Spleen (tissue), 11 donors: ENCODE results near the gene GOLIM4. TPM values are rescaled to one million over a fixed set of nuclear protein-coding genes. Genes with fewer than 3 reads are reported as not detected.
"Not testable (repeated sequence)": the region's sequence is repeated elsewhere in the genome, so short reads cannot be mapped to it uniquely, and the experiment has no call there.

Source experiments
- DNase-seq: peaks from one replicate; pipeline ENCODE4 v3.0.0-alpha.2; 2020
- H3K27ac ChIP-seq, 8 donors: fragments of 200-600 bp; sonication (generic) in 7 of 8; 1 replicate in 4 of 8; 2 replicates in 4 of 8; pipeline versions ENCODE4 v1.5.0 to v1.8.0; 2016 to 2021; ENCODE audit warnings: inconsistent platforms in 4 of 8, mild to moderate bottlenecking in 4 of 8, moderate library complexity in 1 of 8
- H3K27me3 ChIP-seq, 7 donors: fragments of 200-600 bp; sonication (generic) in 6 of 7; replicated peaks in 1 of 7; 1 replicate in 4 of 7; 2 replicates in 3 of 7; pipeline versions ENCODE4 v1.5.0 to v1.8.0; 2016 to 2021; ENCODE audit warnings: inconsistent platforms in 3 of 7, mild to moderate bottlenecking in 1 of 7
- H3K36me3 ChIP-seq, 6 donors: fragments of 200-600 bp; sonication (generic) in 5 of 6; 1 replicate in 4 of 6; 2 replicates in 2 of 6; pipeline versions ENCODE4 v1.5.0 to v1.8.0; 2016 to 2021; ENCODE audit warnings: inconsistent platforms in 2 of 6
- H3K4me1 ChIP-seq, 6 donors: fragments of 200-600 bp; sonication (generic) in 5 of 6; 1 replicate in 3 of 6; 2 replicates in 3 of 6; pipeline versions ENCODE4 v1.5.0 to v1.8.0; 2016 to 2021; ENCODE audit warnings: inconsistent platforms in 3 of 6
- H3K4me3 ChIP-seq, 8 donors: fragments of 200-600 bp; sonication (generic) in 7 of 8; 1 replicate in 4 of 8; 2 replicates in 4 of 8; pipeline versions ENCODE4 v1.5.0 to v1.8.0; 2016 to 2021; ENCODE audit warnings: inconsistent platforms in 4 of 8, mild to moderate bottlenecking in 4 of 8, moderate library complexity in 2 of 8
- H3K9me3 ChIP-seq, 8 donors: fragments of 200-600 bp; sonication (generic) in 7 of 8; 1 replicate in 4 of 8; 2 replicates in 4 of 8; pipeline versions ENCODE4 v1.5.0 to v1.8.0; 2016 to 2021; ENCODE audit warnings: inconsistent platforms in 4 of 8
- POLR2A ChIP-seq, 3 donors: fragments of 450-650 bp; IDR thresholded peaks; one replicate each; pipeline ENCODE4 v1.5.1; 2017; ENCODE audit warnings: antibody characterized with exemption in 3 of 3, mild to moderate bottlenecking in 1 of 3
- POLR2AphosphoS5 ChIP-seq, 3 donors: sonication (generic); formaldehyde crosslinking; IDR thresholded peaks; one replicate each; pipeline ENCODE4 v1.5.1; 2017; ENCODE audit warnings: antibody characterized with exemption in 3 of 3
- WGBS, 5 donors: extraction: QIAGEN DNeasy Blood & Tissue Kit in 3 of 5; methylation state at CpG; one replicate each; pipeline versions ENCODE4 v1.1.5 to v1.1.7; 2013 to 2018; 5-methylcytosine and 5-hydroxymethylcytosine counted together
- intact Hi-C: fragments of 100-400 bp; cut with DNase I; formaldehyde crosslinking; loops from one replicate; pipeline ENCODE4 v1.15.0; 2023; ENCODE audit warnings: low total_unique reads
- polyA plus RNA-seq, 3 donors: library from polyadenylated mRNA; stranded (reverse); fragments of 200-250 nt; gene quantifications; one replicate each; pipeline ENCODE4 v1.2.1, GENCODE V29; 2013
- total RNA-seq, 7 donors: library from RNA; depleted of rRNA in 3 of 7; stranded (reverse); fragments of >200 nt in 3 of 7; fragmentation: NEBNext Ultra II Directional in 4 of 7; extraction: Animal tissue kit (Norgen Biotek cat#: 25700) in 4 of 7; gene quantifications; one replicate each; pipeline versions ENCODE4 v1.1.0 to v1.2.1, GENCODE V29; 2016 to 2021
- TF ChIP-seq, protein P1 (sequence below), 11 experiments: fragments of 200-600 bp in 7 of 11; fragments of 450-650 bp in 4 of 11; sonication (generic) in 4 of 11; IDR thresholded peaks in 8 of 11; conservative IDR thresholded peaks in 3 of 11; 1 replicate in 7 of 11; 2 replicates in 4 of 11; pipeline versions ENCODE4 v1.4.0 to v1.8.0; 2016 to 2021; ENCODE audit warnings: antibody characterized with exemption in 11 of 11, inconsistent platforms in 4 of 11, mild to moderate bottlenecking in 1 of 11
- donor health status: healthy with polysubstance abuse.
- donor health status: DM: no; HTN: no; CAD: no; lungs with moderate emphysema.
- donor health status: DM: no; HTN: no; CAD: no.
- donor health status: Bipolar disorder and iron deficiency.
- donor health status: healthy.
- donor health status: DM: no; HTN: no; CAD: no.
- donor health status: DM: yes; HTN: yes; CAD: no.

The GOLIM4 gene
- total and polyA plus RNA-seq, 10 donors: 5.5 to 44.8 (median 23.1) TPM

DNA sequence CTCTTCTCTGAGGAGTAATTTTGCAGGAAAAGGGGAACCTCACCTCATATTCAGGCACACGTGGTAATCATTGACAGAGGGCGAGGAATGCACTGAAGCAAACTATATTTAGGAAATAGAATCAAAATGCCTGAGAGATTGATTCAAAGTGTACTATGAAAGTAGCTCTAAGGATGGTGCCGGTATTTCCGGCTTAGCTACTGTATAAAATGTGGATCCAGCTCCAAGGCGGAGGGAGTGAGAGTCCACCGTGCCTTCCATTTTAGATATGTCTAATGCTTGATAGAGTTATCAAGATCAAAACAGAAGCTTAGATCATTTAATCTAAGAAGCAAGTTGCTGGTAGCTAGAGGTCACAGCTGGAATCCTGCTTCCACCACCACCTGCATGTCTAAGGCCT lies 33.0 kb downstream of the GOLIM4 start:
- no peak for TF ChIP-seq POLR2AphosphoS5 (IDR thresholded peaks at IDR 0.05)
- TF ChIP-seq POLR2A (IDR thresholded peaks at IDR 0.05): no peak
- H3K36me3 ChIP-seq: no peaks in the 10 kb centered on the region
- no peak overlapping the region for H3K27ac ChIP-seq
- DNase-seq: no peak
- no peaks in the 10 kb centered on the region for H3K9me3 ChIP-seq
- H3K4me3 ChIP-seq: no peak overlapping the region
- intact Hi-C loops: no loop called here
- H3K4me1 ChIP-seq: peaks cover 0 to 40% (median 13%) of the 10 kb centered on the region in 6 donors
- WGBS, 5 donors: 82 to 92% (median 83%) methylated on average over 6 of the region's 6 CpGs
- H3K27me3 ChIP-seq: no peaks in the 10 kb centered on the region

DNA sequence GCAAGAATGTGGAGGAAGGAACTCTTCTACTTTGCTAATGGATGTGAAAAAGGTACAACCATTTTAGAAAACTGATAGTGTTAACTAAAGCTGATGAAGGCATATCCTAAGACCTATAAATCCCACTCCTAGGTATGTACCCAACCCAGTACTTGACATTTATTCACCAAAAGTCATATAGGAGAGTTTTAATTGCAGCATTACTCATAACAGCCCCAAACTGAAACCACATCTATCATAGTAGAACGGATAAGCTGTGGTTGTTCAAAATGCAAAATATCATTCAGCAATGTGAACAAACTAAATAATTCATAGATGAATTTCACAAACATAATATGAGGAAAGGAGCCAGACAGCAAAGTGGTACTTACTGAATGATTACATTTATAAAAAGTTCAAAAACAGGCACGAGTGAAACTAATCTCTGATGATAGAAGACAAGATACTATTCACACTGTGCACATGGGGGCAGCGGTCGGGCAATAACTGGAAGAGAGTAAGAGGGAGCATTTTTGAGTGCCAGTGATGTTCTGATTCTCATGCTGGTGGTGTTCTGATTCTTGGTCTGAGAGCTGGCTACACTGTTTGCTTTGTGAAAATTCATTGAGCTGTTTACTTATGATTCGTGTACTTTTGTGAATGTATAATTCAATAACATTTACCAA lies 34.3 kb downstream of the GOLIM4 start:
- H3K9me3 ChIP-seq: no peaks in the 10 kb centered on the region
- TF ChIP-seq POLR2AphosphoS5 (IDR thresholded peaks at IDR 0.05) (no peak), POLR2A (IDR thresholded peaks at IDR 0.05) (no peak)
- TF ChIP-seq, protein P1, sequence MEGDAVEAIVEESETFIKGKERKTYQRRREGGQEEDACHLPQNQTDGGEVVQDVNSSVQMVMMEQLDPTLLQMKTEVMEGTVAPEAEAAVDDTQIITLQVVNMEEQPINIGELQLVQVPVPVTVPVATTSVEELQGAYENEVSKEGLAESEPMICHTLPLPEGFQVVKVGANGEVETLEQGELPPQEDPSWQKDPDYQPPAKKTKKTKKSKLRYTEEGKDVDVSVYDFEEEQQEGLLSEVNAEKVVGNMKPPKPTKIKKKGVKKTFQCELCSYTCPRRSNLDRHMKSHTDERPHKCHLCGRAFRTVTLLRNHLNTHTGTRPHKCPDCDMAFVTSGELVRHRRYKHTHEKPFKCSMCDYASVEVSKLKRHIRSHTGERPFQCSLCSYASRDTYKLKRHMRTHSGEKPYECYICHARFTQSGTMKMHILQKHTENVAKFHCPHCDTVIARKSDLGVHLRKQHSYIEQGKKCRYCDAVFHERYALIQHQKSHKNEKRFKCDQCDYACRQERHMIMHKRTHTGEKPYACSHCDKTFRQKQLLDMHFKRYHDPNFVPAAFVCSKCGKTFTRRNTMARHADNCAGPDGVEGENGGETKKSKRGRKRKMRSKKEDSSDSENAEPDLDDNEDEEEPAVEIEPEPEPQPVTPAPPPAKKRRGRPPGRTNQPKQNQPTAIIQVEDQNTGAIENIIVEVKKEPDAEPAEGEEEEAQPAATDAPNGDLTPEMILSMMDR (IDR thresholded peaks at IDR 0.05 in 8 of 11, conservative IDR thresholded peaks at IDR 0.05 in 3 of 11): no peak
- H3K27me3 ChIP-seq: no peaks in the 10 kb centered on the region
- peaks cover 0 to 31% (median 9%) of the 10 kb centered on the region in 6 donors for H3K4me1 ChIP-seq
- H3K27ac ChIP-seq: no peak overlapping the region
- H3K36me3 ChIP-seq: no peaks in the 10 kb centered on the region
- 60 to 77% (median 70%) methylated on average over 5 of the region's 5 CpGs for WGBS, 5 donors
- peak overlapping the region in 1 of 8 donors; percentile 5 for H3K4me3 ChIP-seq
- DNase-seq: no peak
- intact Hi-C loops: no loop called here

DNA sequence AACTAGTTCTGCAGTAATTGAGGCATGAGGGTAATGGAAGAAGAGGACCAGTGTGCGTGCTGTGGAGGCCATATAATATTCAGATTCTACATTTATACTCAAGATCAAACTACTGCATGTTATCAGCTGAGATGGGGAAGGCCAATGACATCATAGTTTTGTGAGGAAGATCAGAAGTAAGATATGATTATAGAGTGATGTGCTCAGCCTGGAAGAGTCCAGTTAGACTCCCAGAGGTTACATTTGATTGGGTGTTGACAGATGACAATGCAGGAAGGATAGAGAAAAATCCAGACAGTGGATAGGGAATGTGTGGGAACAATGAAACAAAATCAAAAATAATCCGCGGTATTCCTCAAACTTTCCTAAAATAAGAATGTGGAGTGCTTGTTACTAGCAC lies 35.4 kb downstream of the GOLIM4 start:
- Histone ChIP-seq H3K36me3 (no peaks in the 10 kb centered on the region), H3K27ac (no peak overlapping the region), H3K4me1 (peaks cover 0 to 19% (median 0%) of the 10 kb centered on the region in 6 donors), H3K4me3 (no peak overlapping the region), H3K9me3 (no peaks in the 10 kb centered on the region), H3K27me3 (no peaks in the 10 kb centered on the region)
- WGBS, 5 donors: 84 to 100% (median 96%) methylated on average over 3 of the region's 3 CpGs
- DNase-seq: no peak
- intact Hi-C loops: no loop called here
- TF ChIP-seq, protein P1 (IDR thresholded peaks at IDR 0.05 in 8 of 11, conservative IDR thresholded peaks at IDR 0.05 in 3 of 11): no peak
- TF ChIP-seq POLR2A (IDR thresholded peaks at IDR 0.05) (no peak), POLR2AphosphoS5 (IDR thresholded peaks at IDR 0.05) (no peak)

DNA sequence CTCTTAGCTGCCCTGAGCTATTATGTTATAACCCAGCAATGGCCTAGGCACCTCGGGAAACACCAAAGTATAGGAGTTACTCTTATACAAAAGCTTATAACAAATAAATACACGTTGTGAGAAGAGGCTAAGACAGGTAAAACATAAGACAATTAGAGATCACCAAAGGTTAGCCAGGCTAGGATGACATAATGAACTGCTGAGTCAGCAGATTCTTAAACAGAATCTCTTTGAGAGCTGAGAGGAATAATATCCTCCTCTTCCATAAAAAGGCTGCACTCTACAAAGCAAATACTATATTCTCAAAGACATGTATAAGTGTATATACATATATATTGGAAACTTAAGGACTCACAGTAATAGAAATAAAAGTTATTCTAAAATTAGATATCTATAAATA lies 37.2 kb downstream of the GOLIM4 start:
- Histone ChIP-seq H3K27ac (no peak overlapping the region), H3K36me3 (no peaks in the 10 kb centered on the region), H3K4me1 (peaks cover 0 to 11% (median 0%) of the 10 kb centered on the region in 6 donors), H3K9me3 (no peaks in the 10 kb centered on the region), H3K27me3 (no peaks in the 10 kb centered on the region), H3K4me3 (no peak overlapping the region)
- intact Hi-C loops: no loop called here
- 83 to 87% (median 85%) methylated on average over 2 of the region's 2 CpGs for WGBS, 5 donors
- TF ChIP-seq, protein P1 (IDR thresholded peaks at IDR 0.05 in 8 of 11, conservative IDR thresholded peaks at IDR 0.05 in 3 of 11): no peak
- TF ChIP-seq POLR2AphosphoS5 (IDR thresholded peaks at IDR 0.05) (no peak), POLR2A (IDR thresholded peaks at IDR 0.05) (no peak)
- DNase-seq: no peak

DNA sequence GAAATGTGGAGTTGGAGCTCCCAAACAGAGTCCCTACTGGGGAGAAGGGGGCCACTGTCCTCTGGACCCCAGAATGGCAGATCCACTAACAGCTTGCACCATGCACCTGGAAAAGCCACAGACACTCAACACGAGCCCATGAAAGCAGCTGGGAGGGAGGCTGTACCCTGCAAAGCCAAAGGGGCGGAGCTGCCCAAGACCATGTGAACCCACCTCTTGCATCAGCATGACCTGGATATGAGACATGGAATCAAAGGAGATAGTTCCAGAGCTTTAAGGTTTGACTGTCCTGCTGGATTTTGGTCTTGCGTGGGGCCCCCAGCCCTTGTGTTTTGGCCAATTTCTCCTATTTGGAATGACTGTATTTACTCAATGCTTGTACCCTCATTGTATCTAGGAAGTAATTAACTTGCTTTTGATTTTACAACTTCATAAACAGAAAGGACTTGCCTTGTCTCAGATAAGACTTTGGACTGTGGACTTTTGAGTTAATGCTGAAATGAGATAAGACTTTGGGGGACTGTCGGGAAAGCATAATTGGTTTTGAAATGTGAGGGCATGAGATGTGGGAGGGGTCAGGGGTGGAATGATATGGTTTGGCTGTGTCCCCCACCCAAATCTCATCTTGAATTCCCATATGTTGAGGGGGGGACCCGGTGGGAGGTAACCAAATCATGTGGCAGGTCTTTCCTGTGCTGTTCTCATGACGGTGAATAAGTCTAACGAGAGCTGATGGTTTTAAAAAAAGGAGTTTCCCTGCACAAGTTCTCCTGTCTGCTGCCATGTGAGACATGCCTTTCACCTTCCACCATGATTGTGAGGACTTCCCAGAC lies 39.1 kb downstream of the GOLIM4 start:
- H3K4me1 ChIP-seq: peaks cover 0 to 12% (median 3%) of the 10 kb centered on the region in 6 donors
- H3K27ac ChIP-seq, H3K27me3 ChIP-seq, DNase-seq, H3K36me3 ChIP-seq, intact Hi-C loops, H3K4me3 ChIP-seq, H3K9me3 ChIP-seq: not testable (repeated sequence)
- 91 to 97% (median 94%) methylated on average over 7 of the region's 7 CpGs for WGBS, 5 donors
